ENCODE data around the gene SOWAHB. TPM values are rescaled to one million over a fixed set of nuclear protein-coding genes. Genes with fewer than 3 reads are reported as not detected.

Gene SOWAHB
- total and polyA plus RNA-seq, 12 donors, result 0.07 to 0.12 TPM; not detected in 10

DNA sequence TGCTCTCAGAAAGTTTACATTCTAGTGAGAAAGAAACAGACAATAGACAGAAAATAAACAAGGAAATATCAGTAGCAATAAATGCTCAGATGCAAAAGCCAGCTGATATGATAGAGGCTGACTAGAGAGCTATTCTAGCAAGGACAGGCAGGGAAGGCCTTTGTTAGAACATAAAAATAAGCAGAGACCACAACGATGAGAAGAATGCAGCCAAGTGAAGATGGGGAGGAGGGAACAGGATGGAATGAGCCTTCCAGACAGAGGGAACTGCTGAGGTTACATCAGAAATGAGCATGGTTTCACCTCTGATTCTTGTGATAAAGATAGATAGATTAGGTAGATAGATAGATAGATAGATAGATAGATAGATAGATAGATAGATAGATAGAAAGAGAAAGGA, 7.6 kb upstream of the SOWAHB start:
- DNase-seq (no peak), ATAC-seq (no peak)
- TF ChIP-seq CTCF (IDR thresholded peaks at IDR 0.05), result no peak
- no peak overlapping the region for H3K27ac ChIP-seq
- intact Hi-C loops (cut with DNase I), result no loop called here
- no peak overlapping the region for H3K4me3 ChIP-seq
- no peaks in the 10 kb centered on the region for H3K36me3 ChIP-seq
- WGBS, 2 donors, result 30 to 46% methylated on average over 1 of the region's 1 CpG
- peaks cover 0 to 17% (median 0%) of the 10 kb centered on the region in 11 donors for H3K9me3 ChIP-seq
- peaks cover 0 to 6% (median 0%) of the 10 kb centered on the region in 7 donors for H3K27me3 ChIP-seq
- no peaks in the 10 kb centered on the region for H3K4me1 ChIP-seq

GRCh38 chr4:76904646-76905190, 6.8 kb upstream of the SOWAHB start:
- no peak for TF ChIP-seq CTCF (IDR thresholded peaks at IDR 0.05)
- H3K9me3 ChIP-seq, result peaks cover 0 to 17% (median 0%) of the 10 kb centered on the region in 11 donors
- WGBS, 2 donors, result 82 to 84% methylated on average over 4 of the region's 4 CpGs
- intact Hi-C loops (cut with DNase I), result no loop called here
- DNase-seq (no peak), ATAC-seq (no peak)
- no peaks in the 10 kb centered on the region for H3K36me3 ChIP-seq
- no peak overlapping the region for H3K4me3 ChIP-seq
- H3K27ac ChIP-seq, result no peak overlapping the region
- H3K4me1 ChIP-seq, result no peaks in the 10 kb centered on the region
- peaks cover 0 to 13% (median 7%) of the 10 kb centered on the region in 7 donors for H3K27me3 ChIP-seq

GRCh38 chr4:76902233-76902890, 4.4 kb upstream of the SOWAHB start:
- DNase-seq (no peak), ATAC-seq (no peak)
- intact Hi-C loops (cut with DNase I), result no loop called here
- no peak for TF ChIP-seq CTCF (IDR thresholded peaks at IDR 0.05)
- peaks cover 0 to 12% (median 8%) of the 10 kb centered on the region in 9 donors for H3K4me1 ChIP-seq
- H3K9me3 ChIP-seq, result peaks cover 0 to 9% (median 0%) of the 10 kb centered on the region in 11 donors
- no peak overlapping the region for H3K27ac ChIP-seq
- WGBS, 2 donors, result 53 to 78% methylated on average over 3 of the region's 3 CpGs
- no peak overlapping the region for H3K4me3 ChIP-seq
- H3K36me3 ChIP-seq, result no peaks in the 10 kb centered on the region
- H3K27me3 ChIP-seq, result peaks cover 6 to 37% (median 30%) of the 10 kb centered on the region in 7 donors

DNA sequence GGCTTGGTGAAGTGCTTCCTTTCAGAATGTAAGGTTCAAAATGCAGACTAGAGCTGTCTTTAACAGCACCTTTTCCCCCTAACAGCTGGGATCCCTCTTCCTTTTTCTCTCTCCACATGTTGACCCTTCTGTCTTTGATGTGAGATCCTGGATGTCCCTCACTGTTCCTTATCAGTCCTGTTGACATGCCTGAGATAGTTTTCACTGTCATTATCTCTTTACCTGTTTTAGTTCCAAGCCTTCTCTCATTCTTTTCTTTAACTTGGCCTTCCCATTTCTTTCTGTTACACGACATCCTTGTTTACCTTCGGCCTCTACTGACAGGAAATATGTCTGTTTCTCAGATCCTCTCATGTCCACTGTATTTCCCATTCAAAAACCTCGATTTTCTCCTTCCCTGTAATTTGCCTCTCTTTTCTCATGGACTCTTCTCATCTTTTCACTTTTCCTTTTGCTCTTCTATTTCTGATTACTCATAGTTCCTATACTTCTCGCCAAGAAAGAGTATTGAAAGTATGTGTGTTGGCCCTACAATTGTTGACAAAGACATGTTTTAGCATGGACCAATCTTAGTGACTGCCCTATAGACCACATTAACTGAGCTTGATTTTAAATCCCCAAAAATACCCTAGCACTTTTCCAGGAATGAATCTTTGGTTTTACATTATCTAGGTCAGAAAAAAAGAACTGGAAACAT, 1.2 kb upstream of the SOWAHB start:
- Histone ChIP-seq H3K4me3 (no peak overlapping the region), H3K9me3 (no peaks in the 10 kb centered on the region), H3K4me1 (peaks cover 3 to 20% (median 15%) of the 10 kb centered on the region in 9 donors), H3K27me3 (peaks cover 14 to 70% (median 58%) of the 10 kb centered on the region in 7 donors), H3K36me3 (no peaks in the 10 kb centered on the region), H3K27ac (no peak overlapping the region)
- intact Hi-C loops (cut with DNase I), result no loop called here
- WGBS, 2 donors, result 83 to 86% methylated on average over 4 of the region's 4 CpGs
- ATAC-seq (no peak), DNase-seq (no peak)
- TF ChIP-seq CTCF (IDR thresholded peaks at IDR 0.05), result no peak

Measured in heart right ventricle (tissue), 16 donors.